Stimulated activated CD4-positive, alpha-beta T cell treated with anti-CD3 and anti-CD28 coated beads, Interleukin-1b, Interleukin-23, amount 100 ng/mL, for 48 hours (primary cell): ENCODE results near the gene TNFSF13.
"Not testable (repeated sequence)": the region's sequence is repeated elsewhere in the genome, so short reads cannot be mapped to it uniquely, and the experiment has no call there.

Source experiments
- DNase-seq: peaks from one replicate; pipeline ENCODE4 v3.0.0-alpha.2; 2020

Gene TNFSF13

DNA sequence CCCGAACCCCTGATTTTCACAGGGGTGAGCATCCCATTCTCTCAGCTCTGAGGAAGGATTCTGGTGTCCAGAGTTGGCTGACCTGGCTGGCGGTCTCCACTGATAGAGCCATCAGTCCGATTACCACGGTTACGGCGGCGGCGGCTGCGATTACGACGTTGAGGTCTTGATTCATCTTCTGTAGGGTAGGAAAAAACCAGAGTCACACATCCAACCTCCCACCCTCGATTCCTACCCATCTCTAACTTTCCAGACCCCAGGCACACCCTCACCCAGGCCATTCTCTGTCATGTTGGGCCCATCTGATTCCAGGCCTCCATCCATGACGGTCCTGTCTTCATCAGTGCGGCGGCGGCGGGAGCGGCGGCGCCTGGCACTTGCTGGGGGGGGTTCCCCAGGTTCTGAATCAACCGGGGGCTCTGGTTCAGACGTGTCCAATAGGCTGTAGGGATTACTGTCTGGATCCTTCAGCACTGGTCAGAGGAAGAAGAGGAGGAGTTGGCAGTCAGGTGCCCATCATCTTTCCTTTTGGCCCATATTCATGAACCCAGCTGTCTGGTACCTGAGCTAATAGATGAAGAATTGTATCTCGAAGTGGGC is 34.0 kb downstream of the TNFSF13 start:
- no peak for DNase-seq

GRCh38 chr17:7593296-7593695 is 34.7 kb downstream of the TNFSF13 start:
- DNase-seq: no peak

DNA sequence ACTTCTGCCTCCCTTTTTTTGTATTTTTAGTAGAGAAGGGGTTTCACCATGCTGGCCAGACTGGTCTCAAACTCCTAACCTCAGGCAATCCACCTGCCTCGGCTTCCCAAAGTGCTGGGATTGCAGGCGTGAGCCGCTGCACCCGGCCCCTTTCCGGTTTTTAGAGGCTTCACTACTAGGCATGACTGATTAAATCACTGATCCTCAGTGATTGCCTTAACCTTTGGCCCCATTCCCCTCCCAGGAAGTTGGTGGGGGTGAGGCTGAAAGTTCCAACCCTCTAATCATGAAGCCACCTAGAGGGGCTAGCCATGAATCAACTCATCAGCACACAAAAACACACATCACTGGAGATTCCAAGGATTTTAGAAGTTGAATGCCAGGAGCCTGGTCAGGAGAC is 39.0 kb downstream of the TNFSF13 start:
- DNase-seq: not testable (repeated sequence)

GRCh38 chr17:7606280-7606679 is 47.7 kb downstream of the TNFSF13 start:
- DNase-seq: no peak

DNA sequence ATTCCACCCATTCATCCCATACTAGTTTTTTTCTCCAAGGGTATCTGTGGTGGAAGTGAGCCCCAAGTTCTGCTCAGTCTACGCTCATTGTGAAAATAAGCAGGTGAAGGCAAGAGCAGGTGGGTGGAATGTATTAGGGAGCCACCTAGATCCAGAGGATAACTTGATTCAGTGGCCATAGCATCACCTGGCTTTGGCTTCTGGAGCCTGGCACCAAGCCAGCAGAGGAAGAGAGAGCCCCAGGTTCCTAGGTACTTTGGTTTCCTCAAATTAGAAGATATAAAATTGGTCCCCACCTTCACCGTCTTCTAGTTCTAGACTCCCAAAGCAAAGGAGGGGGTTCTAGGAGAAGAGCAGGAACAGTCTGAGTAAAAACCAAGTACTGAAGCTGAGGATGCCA is 52.1 kb downstream of the TNFSF13 start:
- DNase-seq: no peak
